A673 (cell line): ENCODE results near the gene ZNRD2. TPM values are rescaled to one million over a fixed set of nuclear protein-coding genes. Genes with fewer than 3 reads are reported as not detected.

ENCODE experiments used
- BruUV-seq: library from RNA; stranded (reverse); fragments of 400-500 nt; replicated peaks from 2 replicates; lab custom pipeline; 2021; lab: Mats Ljungman, UMichigan
- CTCF ChIA-PET: fragments of 300-600 bp; sonication (Branson Sonifier 250); formaldehyde crosslinking; loops from one replicate; lab custom pipeline; 2022; ENCODE audit warnings: antibody characterized with exemption; lab: Charles Lee
- POLR2A ChIA-PET: fragments of 300-600 bp; sonication (Branson Sonifier 250); formaldehyde crosslinking; loops from one replicate; lab custom pipeline; 2022; ENCODE audit warnings: antibody characterized with exemption; ENCODE audit not compliant: low non-redundant PET; lab: Charles Lee
- DNase-seq: peaks from one replicate; pipeline ENCODE4 v3.0.0-alpha.2; 2015; ENCODE audit warnings: low spot score
- H3K27ac ChIP-seq: fragments of 200-600 bp; sonication (generic); 2 replicates; pipeline ENCODE4 v1.5.1; 2016; ENCODE audit warnings: mixed run types, low read depth, mild to moderate bottlenecking, mixed read lengths, antibody characterized with exemption, low read length; ENCODE audit not compliant: poor library complexity, severe bottlenecking
- H3K27me3 ChIP-seq: fragments of 200-600 bp; sonication (generic); replicated peaks from 2 replicates; pipeline ENCODE4 v1.6.1; 2017; ENCODE audit warnings: mixed run types, low read depth, mild to moderate bottlenecking, mixed read lengths, antibody characterized with exemption, low read length; ENCODE audit not compliant: insufficient read depth, poor library complexity
- H3K36me3 ChIP-seq: fragments of 200-600 bp; sonication (generic); 2 replicates; pipeline ENCODE4 v1.6.1; 2016; ENCODE audit warnings: mixed run types, mild to moderate bottlenecking, mixed read lengths, antibody characterized with exemption, low read length; ENCODE audit not compliant: insufficient read depth, poor library complexity, severe bottlenecking
- H3K4me1 ChIP-seq: fragments of 200-600 bp; sonication (generic); 2 replicates; pipeline ENCODE4 v1.6.1; 2017; ENCODE audit warnings: mixed run types, mild to moderate bottlenecking, mixed read lengths, antibody characterized with exemption, low read length; ENCODE audit not compliant: insufficient read depth, poor library complexity, severe bottlenecking
- H3K4me3 ChIP-seq: fragments of 200-600 bp; sonication (generic); 2 replicates; pipeline ENCODE4 v1.5.1; 2016; ENCODE audit warnings: low read depth, mixed run types, mild to moderate bottlenecking, mixed read lengths, low read length; ENCODE audit not compliant: poor library complexity, severe bottlenecking
- H3K9me3 ChIP-seq: fragments of 200-600 bp; sonication (generic); 2 replicates; pipeline ENCODE4 v1.6.1; 2016; ENCODE audit warnings: mixed run types, low read depth, mild to moderate bottlenecking, mixed read lengths, antibody characterized with exemption, low read length; ENCODE audit not compliant: poor library complexity, severe bottlenecking
- EZH2 ChIP-seq: fragments of 200-600 bp; sonication (generic); IDR thresholded peaks from 2 replicates; pipeline ENCODE4 v1.6.1; 2017; ENCODE audit warnings: borderline replicate concordance, low read depth, mild to moderate bottlenecking, mixed read lengths, antibody characterized with exemption, low read length; ENCODE audit not compliant: poor library complexity, severe bottlenecking
- intact Hi-C: fragments of 100-400 bp; cut with micrococcal nuclease; formaldehyde crosslinking; loops from one replicate; pipeline ENCODE4 v1.10.0; 2022; ENCODE audit not compliant: unreplicated experiment
- total RNA-seq: library from RNA; stranded (reverse); gene quantifications from 2 replicates; pipeline ENCODE4 v1.2.3, GENCODE V29; 2021
- TF ChIP-seq, protein P1 (sequence below): fragments of 300-800, 200-600 bp; sonication (generic); conservative IDR thresholded peaks from 2 replicates; pipeline ENCODE4 v1.5.1; 2017; ENCODE audit warnings: low read depth, mild to moderate bottlenecking, antibody characterized with exemption, low read length, moderate library complexity, mixed read lengths

Gene ZNRD2
- total RNA-seq, 1 experiment from 2014 or later = 98.9 TPM

DNA sequence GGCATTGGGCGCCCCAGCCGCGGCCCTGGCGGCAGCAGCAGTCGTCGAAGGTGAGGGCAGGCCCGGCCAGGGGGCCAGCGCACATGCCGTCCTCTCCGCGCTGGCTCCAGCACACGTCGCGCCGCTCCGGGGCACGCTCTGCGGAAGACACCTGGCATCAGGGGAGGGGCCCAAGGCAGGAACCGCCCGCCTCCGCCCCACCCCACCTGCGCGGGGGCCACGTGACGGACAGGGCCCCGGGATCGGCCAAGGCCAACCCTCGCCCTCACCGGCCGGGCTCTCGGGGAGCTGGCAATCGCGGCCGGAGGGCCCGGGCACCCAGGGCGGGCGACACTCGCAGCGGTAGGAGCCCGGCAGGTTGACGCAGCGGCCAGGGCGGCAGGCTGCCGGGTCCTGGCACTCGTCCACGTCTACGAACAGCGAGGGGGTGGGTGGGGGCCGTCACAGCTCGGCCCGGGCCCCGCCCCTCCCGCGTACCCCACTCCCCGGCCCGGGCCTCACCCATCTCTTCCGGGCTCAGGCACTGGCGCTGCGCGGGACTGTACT, 30.5 kb upstream of the ZNRD2 start:
- Histone ChIP-seq H3K27ac (peak overlapping the region; percentile 43), H3K4me3 (peak overlapping the region; percentile 57), H3K4me1 (peaks cover 10% of the 10 kb centered on the region), H3K27me3 (no peaks in the 10 kb centered on the region), H3K36me3 (peaks cover 24% of the 10 kb centered on the region), H3K9me3 (no peaks in the 10 kb centered on the region)
- ChIA-PET POLR2A (no interaction called here), CTCF (interaction anchor here (0.5 to 2.1 kb wide), 13 partner anchors 15 to 364 kb away, joined by 3 to 13 read pairs (median 5); partner anchors contain the start of genes DPF2, FAM89B, SCYL1 and ZNRD2)
- TF ChIP-seq, protein P1, sequence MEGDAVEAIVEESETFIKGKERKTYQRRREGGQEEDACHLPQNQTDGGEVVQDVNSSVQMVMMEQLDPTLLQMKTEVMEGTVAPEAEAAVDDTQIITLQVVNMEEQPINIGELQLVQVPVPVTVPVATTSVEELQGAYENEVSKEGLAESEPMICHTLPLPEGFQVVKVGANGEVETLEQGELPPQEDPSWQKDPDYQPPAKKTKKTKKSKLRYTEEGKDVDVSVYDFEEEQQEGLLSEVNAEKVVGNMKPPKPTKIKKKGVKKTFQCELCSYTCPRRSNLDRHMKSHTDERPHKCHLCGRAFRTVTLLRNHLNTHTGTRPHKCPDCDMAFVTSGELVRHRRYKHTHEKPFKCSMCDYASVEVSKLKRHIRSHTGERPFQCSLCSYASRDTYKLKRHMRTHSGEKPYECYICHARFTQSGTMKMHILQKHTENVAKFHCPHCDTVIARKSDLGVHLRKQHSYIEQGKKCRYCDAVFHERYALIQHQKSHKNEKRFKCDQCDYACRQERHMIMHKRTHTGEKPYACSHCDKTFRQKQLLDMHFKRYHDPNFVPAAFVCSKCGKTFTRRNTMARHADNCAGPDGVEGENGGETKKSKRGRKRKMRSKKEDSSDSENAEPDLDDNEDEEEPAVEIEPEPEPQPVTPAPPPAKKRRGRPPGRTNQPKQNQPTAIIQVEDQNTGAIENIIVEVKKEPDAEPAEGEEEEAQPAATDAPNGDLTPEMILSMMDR = no peak; the same call in 1 of the 2 replicates
- no peak for TF ChIP-seq EZH2
- intact Hi-C loops = no loop called here
- TSS peak; percentile 46 for BruUV-seq
- no peak for DNase-seq

DNA sequence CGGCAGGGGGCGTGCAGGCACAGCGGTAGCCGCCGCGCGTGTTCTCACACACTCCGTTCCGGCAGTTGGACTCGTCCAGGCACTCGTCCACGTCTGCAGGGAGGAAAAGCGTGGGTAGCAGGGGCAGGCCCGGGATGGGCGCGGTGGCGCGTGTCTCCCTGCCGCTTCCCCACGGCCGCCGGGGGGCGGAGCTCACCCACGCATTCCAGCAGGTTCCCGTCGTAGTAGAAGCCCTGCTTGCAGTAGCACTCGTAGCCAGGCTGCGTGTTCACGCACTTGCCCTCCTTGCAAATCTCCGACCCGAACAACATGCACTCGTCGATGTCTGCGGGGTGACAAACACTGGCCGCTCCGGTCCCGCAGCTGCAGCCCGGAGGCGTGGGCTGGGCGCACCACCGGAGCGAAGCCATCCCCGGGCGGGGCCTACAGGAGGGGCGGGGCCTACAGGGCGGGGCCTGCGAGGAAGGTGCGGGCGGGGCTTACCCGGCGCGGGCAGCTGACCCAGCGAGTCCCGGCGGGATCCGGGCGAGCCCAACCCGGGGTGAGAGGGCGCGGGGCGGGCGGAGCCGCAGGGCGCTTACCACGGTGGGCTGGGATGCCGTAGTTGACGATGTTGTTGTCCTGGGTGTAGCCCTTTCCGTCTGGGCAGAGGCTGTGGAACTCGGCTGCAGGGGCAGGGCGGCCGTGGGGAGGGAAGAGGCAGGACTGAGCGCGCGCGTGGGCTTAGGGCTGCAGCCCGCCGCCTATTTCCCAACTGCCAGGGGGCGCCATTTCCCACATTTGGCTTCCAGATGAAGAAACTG, 29.8 kb upstream of the ZNRD2 start:
- no peak for TF ChIP-seq EZH2
- TF ChIP-seq, protein P1 = peak; percentile 92
- intact Hi-C loops = loop anchor here (1.0 kb wide), 1 partner anchor 30 kb away; the partner anchor contains the start of gene ZNRD2
- DNase-seq = peak; percentile 95
- peak overlapping the region; percentile 57 for H3K4me3 ChIP-seq
- H3K36me3 ChIP-seq = peaks cover 23% of the 10 kb centered on the region
- BruUV-seq = no TSS peak
- ChIA-PET POLR2A (interaction anchor here (0.6 kb wide), 1 partner anchor 35 kb away, joined by 4 read pairs; no protein-coding TSS in a partner anchor), CTCF (interaction anchor here (0.5 to 2.1 kb wide), 17 partner anchors 15 to 485 kb away, joined by 3 to 13 read pairs (median 5); partner anchors contain the start of genes DPF2, FAM89B, LTBP3 and SCYL1)
- H3K27ac ChIP-seq = peak overlapping the region; percentile 52
- peaks cover 10% of the 10 kb centered on the region for H3K4me1 ChIP-seq
- no peaks in the 10 kb centered on the region for H3K9me3 ChIP-seq
- no peaks in the 10 kb centered on the region for H3K27me3 ChIP-seq

DNA sequence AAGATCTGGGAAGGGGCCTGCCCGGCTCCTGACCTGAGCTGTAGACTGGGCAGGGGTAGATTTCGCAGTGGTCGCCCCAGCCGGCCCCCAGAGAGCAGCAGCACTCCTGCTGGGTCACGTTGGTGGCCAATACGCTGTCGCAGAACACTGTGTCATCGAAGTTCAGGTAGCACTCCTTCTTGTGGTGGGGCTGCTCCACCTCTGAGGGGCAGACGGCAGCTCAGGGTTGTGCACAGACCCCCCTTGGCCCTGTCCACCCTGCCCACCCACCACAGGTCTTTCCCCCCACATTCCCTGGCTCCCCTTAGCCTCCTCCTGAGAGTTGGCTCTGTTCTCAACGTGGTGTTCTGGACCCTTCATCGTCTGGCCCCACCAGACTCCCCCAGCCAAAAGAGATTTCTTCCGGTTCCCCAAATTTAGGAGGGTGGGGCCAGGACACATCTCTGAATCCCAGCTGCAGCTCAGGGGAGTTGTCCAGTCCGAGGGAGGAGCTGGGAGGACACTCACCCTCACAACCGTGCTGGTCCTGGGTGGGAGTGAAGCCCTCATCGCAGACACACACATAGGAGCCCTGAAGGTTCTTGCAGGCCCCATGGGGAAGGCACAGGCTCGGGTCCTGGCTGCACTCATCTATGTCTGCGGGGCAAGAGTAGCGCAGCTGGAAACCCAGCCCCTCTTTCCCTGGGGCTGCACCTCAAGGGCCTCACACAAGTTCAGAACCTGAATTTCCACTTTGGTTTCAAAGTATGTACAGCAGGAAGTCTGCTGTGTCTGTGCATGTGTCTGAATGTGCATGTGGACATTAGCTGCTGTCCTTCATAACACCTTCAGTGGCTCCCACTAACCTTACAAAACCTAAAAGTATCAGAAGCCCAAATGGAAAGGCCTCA, 28.9 kb upstream of the ZNRD2 start:
- H3K36me3 ChIP-seq = peaks cover 18% of the 10 kb centered on the region
- intact Hi-C loops = loop anchor here (1.0 kb wide), 1 partner anchor 29 kb away; the partner anchor contains the start of gene ZNRD2
- H3K9me3 ChIP-seq = no peaks in the 10 kb centered on the region
- TF ChIP-seq, protein P1 = no peak
- no peak for TF ChIP-seq EZH2
- peak overlapping the region; percentile 52 for H3K27ac ChIP-seq
- ChIA-PET POLR2A (interaction anchor here (0.6 kb wide), 1 partner anchor 35 kb away, joined by 4 read pairs; no protein-coding TSS in a partner anchor), CTCF (interaction anchor here (0.6 to 2.1 kb wide), 14 partner anchors 16 to 486 kb away, joined by 3 to 13 read pairs (median 4); partner anchors contain the start of genes DPF2, FAM89B, LTBP3 and SCYL1)
- no peaks in the 10 kb centered on the region for H3K27me3 ChIP-seq
- no peak for DNase-seq
- H3K4me1 ChIP-seq = peaks cover 13% of the 10 kb centered on the region
- BruUV-seq = no TSS peak
- H3K4me3 ChIP-seq = peak overlapping the region; percentile 57
